ENCODE results near the gene GLS. TPM values are rescaled to one million over a fixed set of nuclear protein-coding genes. Genes with fewer than 3 reads are reported as not detected.

Gene GLS
- total and polyA plus RNA-seq, 9 of the 15 experiments (the other 6 are each of a cell fraction or from before 2014, with no cell fraction given) = 13.7 to 77.5 (median 48.2) TPM

DNA sequence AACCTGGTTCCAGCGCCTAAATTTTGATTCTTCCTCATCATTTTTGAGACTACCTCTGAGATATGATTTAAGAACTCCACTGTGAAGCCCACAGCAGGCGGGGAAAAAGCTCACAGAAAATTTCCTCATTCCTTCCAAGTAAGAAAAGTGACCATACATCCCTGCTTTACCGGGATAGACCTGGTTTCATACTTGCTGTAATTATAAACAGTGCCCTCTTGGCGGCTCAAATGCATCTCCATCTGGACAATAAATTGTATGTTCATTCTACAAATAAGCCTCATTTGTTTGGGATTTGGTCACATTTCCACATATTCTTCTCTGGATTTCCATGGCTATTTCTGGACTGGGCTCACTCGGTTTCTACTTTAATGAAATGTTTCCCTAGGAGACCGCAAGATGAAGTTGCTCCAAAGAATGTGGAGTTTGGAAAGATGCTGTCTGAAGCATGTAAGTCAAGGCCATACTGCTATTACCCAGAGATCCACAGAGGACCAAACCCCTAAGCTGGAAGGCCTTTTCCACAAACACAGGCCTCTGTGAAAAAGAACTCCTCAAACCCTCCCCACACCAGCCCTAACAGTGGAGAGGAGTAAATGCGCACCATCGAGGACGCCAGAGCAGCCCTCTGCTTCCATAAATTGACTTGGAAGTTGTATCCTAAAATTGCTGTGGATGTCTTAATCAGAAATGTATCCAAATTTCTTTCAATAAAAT lies 119.5 kb downstream of the GLS start (continued):
- TF ChIP-seq, protein P1, sequence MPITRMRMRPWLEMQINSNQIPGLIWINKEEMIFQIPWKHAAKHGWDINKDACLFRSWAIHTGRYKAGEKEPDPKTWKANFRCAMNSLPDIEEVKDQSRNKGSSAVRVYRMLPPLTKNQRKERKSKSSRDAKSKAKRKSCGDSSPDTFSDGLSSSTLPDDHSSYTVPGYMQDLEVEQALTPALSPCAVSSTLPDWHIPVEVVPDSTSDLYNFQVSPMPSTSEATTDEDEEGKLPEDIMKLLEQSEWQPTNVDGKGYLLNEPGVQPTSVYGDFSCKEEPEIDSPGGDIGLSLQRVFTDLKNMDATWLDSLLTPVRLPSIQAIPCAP (CRISPR knock-in tag; IDR thresholded peaks at IDR 0.05; ENCODE audit: borderline replicate concordance) = no peak

GRCh38 chr2:191001032-191001431 lies 120.4 kb downstream of the GLS start:
- intact Hi-C loops (cut with micrococcal nuclease) = no loop called here
- BruUV-seq (replicated peaks) = no TSS peak
- Histone ChIP-seq H3K4me2 (ENCODE audit: insufficient read depth, low read length) (no peak overlapping the region), H2AFZ (ENCODE audit: low read depth, low read length) (no peak overlapping the region), H3K4me1 (replicated peaks in 1 of 2; ENCODE audit: control insufficient read depth in 2 of 2, insufficient read depth in 2 of 2, low read length in 2 of 2) (no peaks in the 10 kb centered on the region), H3K9me1 (ENCODE audit: control insufficient read depth, insufficient read depth, low read length) (no peaks in the 10 kb centered on the region), H3K9ac (ENCODE audit: insufficient read depth in 1 of 2, low read depth in 2 of 2, low read length in 2 of 2) (no peak overlapping the region), H3K79me2 (ENCODE audit: control insufficient read depth, insufficient read depth, low read length) (no peaks in the 10 kb centered on the region), H3K36me3 (ENCODE audit: control insufficient read depth, insufficient read depth, low read length) (peaks cover 95% of the 10 kb centered on the region), H4K20me1 (replicated peaks; ENCODE audit: control insufficient read depth, insufficient read depth, low read length) (no peaks in the 10 kb centered on the region), H3K27ac (ENCODE audit: extremely low read depth, low read depth, low read length) (no peak overlapping the region), H3K4me3 (no peak overlapping the region), H3K27me3 (ENCODE audit: control insufficient read depth in 2 of 2, insufficient read depth in 2 of 2, low read length in 2 of 2) (no peaks in the 10 kb centered on the region), H3K9me3 (replicated peaks; ENCODE audit: control insufficient read depth, insufficient read depth, low read depth, low read length) (no peaks in the 10 kb centered on the region)
- ChIA-PET POLR2A (interaction anchor here (0.6 kb wide), 1 partner anchor 28 kb away, joined by 3 read pairs; no protein-coding TSS in a partner anchor), CTCF (ENCODE audit: low intra/inter-chr PET ratio) (no interaction called here)
- DNase-seq (ENCODE audit: extremely low read depth in 1 of 4, low spot score in 3 of 4) (no peak), ATAC-seq (no peak), FAIRE-seq (no peak)
- in situ Hi-C loops (cut with MboI) = no loop called here
- WGBS (ENCODE audit: insufficient coverage, low coverage, missing lambda C conversion rate) = 100% methylated on average over 1 of the region's 2 CpGs
- TF ChIP-seq FOXP1 (CRISPR knock-in tag; IDR thresholded peaks at IDR 0.05) = no peak
- TF ChIP-seq KAT8 (IDR thresholded peaks at IDR 0.05; ENCODE audit: low read depth) = no peak
- TF ChIP-seq ZNF41 (CRISPR knock-in tag; conservative IDR thresholded peaks at IDR 0.05) = no peak
- no peak for TF ChIP-seq ETV1 (tag; conservative IDR thresholded peaks at IDR 0.05; ENCODE audit: low read depth)
- no peak for TF ChIP-seq ELF1 (tag; IDR thresholded peaks at IDR 0.05)
- no peak for TF ChIP-seq BCL6 (CRISPR knock-in tag; IDR thresholded peaks at IDR 0.05)
- no peak for TF ChIP-seq TRIM24 (IDR thresholded peaks at IDR 0.05)
- TF ChIP-seq ZFPM2 (CRISPR knock-in tag; IDR thresholded peaks at IDR 0.05) = no peak
- no peak for TF ChIP-seq SIX5 (IDR thresholded peaks at IDR 0.05; ENCODE audit: borderline replicate concordance in 1 of 2, insufficient read depth in 1 of 2, low read depth in 1 of 2, low read length in 2 of 2)
- TF ChIP-seq ZNF224 (CRISPR knock-in tag; IDR thresholded peaks at IDR 0.05) = no peak
- no peak for TF ChIP-seq TARDBP (IDR thresholded peaks at IDR 0.05)

Measured in K562 (cell line).